BLaER1 (cell line): ENCODE measurements around the gene EMC8.

Experiments
- H3K27ac ChIP-seq: shearing (Covaris generic); formaldehyde crosslinking; 2 replicates; pipeline ENCODE4 v1.8.1; 2022
- H3K27me3 ChIP-seq: shearing (Covaris generic); formaldehyde crosslinking; 2 replicates; pipeline ENCODE4 v1.8.1; 2022
- H3K36me3 ChIP-seq: shearing (Covaris generic); formaldehyde crosslinking; 2 replicates; pipeline ENCODE4 v1.8.1; 2022
- H3K4me1 ChIP-seq: shearing (Covaris generic); formaldehyde crosslinking; 2 replicates; pipeline ENCODE4 v1.8.1; 2022
- H3K4me2 ChIP-seq: shearing (Covaris generic); formaldehyde crosslinking; 2 replicates; pipeline ENCODE4 v1.8.1; 2022
- H3K4me3 ChIP-seq: shearing (Covaris generic); formaldehyde crosslinking; 2 replicates; pipeline ENCODE4 v1.8.1; 2022
- H3K9ac ChIP-seq: shearing (Covaris generic); formaldehyde crosslinking; 2 replicates; pipeline ENCODE4 v1.8.1; 2022
- H3K9me3 ChIP-seq: shearing (Covaris generic); formaldehyde crosslinking; 2 replicates; pipeline ENCODE4 v1.8.1; 2022
- H4K20me1 ChIP-seq: shearing (Covaris generic); formaldehyde crosslinking; 2 replicates; pipeline ENCODE4 v1.8.1; 2022
- Cebpa-rat ChIP-seq: shearing (Covaris generic); IDR thresholded peaks from 2 replicates; pipeline ENCODE4 v1.8.1; 2022

The EMC8 gene

GRCh38 chr16:85735225-85735635 lies 64.1 kb downstream of the EMC8 start:
- Histone ChIP-seq H4K20me1 (peaks cover 50% of the 10 kb centered on the region), H3K9ac (peak overlapping the region; percentile 51; the same call in 1 of the 2 replicates), H3K27me3 (no peaks in the 10 kb centered on the region), H3K4me3 (peak overlapping the region; percentile 42; the same call in 1 of the 2 replicates), H3K4me1 (peaks cover 88% of the 10 kb centered on the region), H3K36me3 (peaks cover 15% of the 10 kb centered on the region; the same call in 1 of the 2 replicates), H3K4me2 (peak overlapping the region; percentile 91), H3K27ac (peak overlapping the region; percentile 78), H3K9me3 (no peaks in the 10 kb centered on the region)
- TF ChIP-seq Cebpa-rat = no peak

GRCh38 chr16:85734311-85735017 lies 64.9 kb downstream of the EMC8 start:
- Histone ChIP-seq H3K36me3 (peaks cover 11% of the 10 kb centered on the region; the same call in 1 of the 2 replicates), H3K4me2 (peak overlapping the region; percentile 91), H3K4me3 (peak overlapping the region; percentile 42; the same call in 1 of the 2 replicates)

GRCh38 chr16:85733839-85734170 lies 65.5 kb downstream of the EMC8 start:
- Histone ChIP-seq H3K4me2 (peak overlapping the region; percentile 91), H3K27ac (peak overlapping the region; percentile 78), H3K4me1 (peaks cover 99% of the 10 kb centered on the region), H3K27me3 (no peaks in the 10 kb centered on the region), H3K36me3 (peaks cover 4% of the 10 kb centered on the region; the same call in 1 of the 2 replicates), H3K9ac (no peak overlapping the region), H4K20me1 (peaks cover 45% of the 10 kb centered on the region), H3K4me3 (no peak overlapping the region), H3K9me3 (no peaks in the 10 kb centered on the region)
- no peak for TF ChIP-seq Cebpa-rat

More at GRCh38 chr16:85734311-85735017, 64.9 kb downstream of the EMC8 start:
- peaks cover 96% of the 10 kb centered on the region for H3K4me1 ChIP-seq
- no peaks in the 10 kb centered on the region for H3K9me3 ChIP-seq
- H3K9ac ChIP-seq = peak overlapping the region; percentile 51; the same call in 1 of the 2 replicates
- TF ChIP-seq Cebpa-rat = no peak
- H3K27me3 ChIP-seq = no peaks in the 10 kb centered on the region
- H3K27ac ChIP-seq = peak overlapping the region; percentile 78
- H4K20me1 ChIP-seq = peaks cover 50% of the 10 kb centered on the region

- peak overlapping the region; percentile 78 for H3K27ac ChIP-seq
- H3K9me3 ChIP-seq = no peaks in the 10 kb centered on the region
- H3K4me2 ChIP-seq = peak overlapping the region; percentile 91
- H3K9ac ChIP-seq = no peak overlapping the region
- H3K4me3 ChIP-seq = no peak overlapping the region
- H3K4me1 ChIP-seq = peaks cover 99% of the 10 kb centered on the region
- peak; percentile 95 for TF ChIP-seq Cebpa-rat
- no peaks in the 10 kb centered on the region for H3K27me3 ChIP-seq
- peaks cover 40% of the 10 kb centered on the region for H4K20me1 ChIP-seq
- H3K36me3 ChIP-seq = peaks cover 4% of the 10 kb centered on the region; the same call in 1 of the 2 replicates
These were observed 66.0 kb downstream of the EMC8 start for GRCh38 chr16:85733155-85733838.

GRCh38 chr16:85731179-85731578 lies 68.2 kb downstream of the EMC8 start:
- Histone ChIP-seq H3K9me3 (no peaks in the 10 kb centered on the region), H3K36me3 (peaks cover 21% of the 10 kb centered on the region), H3K4me1 (peaks cover 85% of the 10 kb centered on the region), H4K20me1 (peaks cover 19% of the 10 kb centered on the region), H3K27ac (no peak overlapping the region), H3K4me2 (peak overlapping the region; percentile 90), H3K4me3 (no peak overlapping the region), H3K9ac (no peak overlapping the region), H3K27me3 (no peaks in the 10 kb centered on the region)
- no peak for TF ChIP-seq Cebpa-rat

- peak overlapping the region; percentile 83 for H3K27ac ChIP-seq
- peaks cover 31% of the 10 kb centered on the region for H3K36me3 ChIP-seq
- no peaks in the 10 kb centered on the region for H3K27me3 ChIP-seq
- H3K4me2 ChIP-seq = peak overlapping the region; percentile 90
- TF ChIP-seq Cebpa-rat = no peak
- peak overlapping the region; percentile 67; the same call in 1 of the 2 replicates for H3K9ac ChIP-seq
- peaks cover 8% of the 10 kb centered on the region for H4K20me1 ChIP-seq
- no peaks in the 10 kb centered on the region for H3K9me3 ChIP-seq
- peak overlapping the region; percentile 41; the same call in 1 of the 2 replicates for H3K4me3 ChIP-seq
- H3K4me1 ChIP-seq = peaks cover 77% of the 10 kb centered on the region
These were observed 69.2 kb downstream of the EMC8 start for GRCh38 chr16:85730186-85730465.

GRCh38 chr16:85729452-85730185 lies 69.7 kb downstream of the EMC8 start:
- Histone ChIP-seq H3K9me3 (no peaks in the 10 kb centered on the region), H3K27ac (peak overlapping the region; percentile 83), H3K4me1 (peaks cover 75% of the 10 kb centered on the region), H3K4me3 (peak overlapping the region; percentile 41), H4K20me1 (peaks cover 3% of the 10 kb centered on the region; the same call in 1 of the 2 replicates), H3K4me2 (peak overlapping the region; percentile 90), H3K9ac (peak overlapping the region; percentile 67), H3K36me3 (peaks cover 36% of the 10 kb centered on the region), H3K27me3 (no peaks in the 10 kb centered on the region)
- no peak for TF ChIP-seq Cebpa-rat

GRCh38 chr16:85728879-85729278 lies 70.5 kb downstream of the EMC8 start:
- no peaks in the 10 kb centered on the region for H3K9me3 ChIP-seq
- H3K9ac ChIP-seq = peak overlapping the region; percentile 67; the same call in 1 of the 2 replicates
- peaks cover 68% of the 10 kb centered on the region for H3K4me1 ChIP-seq
- H3K27ac ChIP-seq = peak overlapping the region; percentile 83
- H3K4me3 ChIP-seq = no peak overlapping the region
- peaks cover 40% of the 10 kb centered on the region for H3K36me3 ChIP-seq
- H3K4me2 ChIP-seq = peak overlapping the region; percentile 90
- H3K27me3 ChIP-seq = no peaks in the 10 kb centered on the region
- no peak for TF ChIP-seq Cebpa-rat
- H4K20me1 ChIP-seq = no peaks in the 10 kb centered on the region
